GM21576 (cell line): ENCODE data around the gene GPR162.
A peak's percentile ranks its signal among the peaks of the same experiment; 100 is the strongest.

Experiments used
- ATAC-seq: cut with Tn5 transposase; IDR thresholded peaks from one replicate; pipeline ENCODE4 v1.9.1; 2021; ENCODE audit warnings: mild to moderate bottlenecking, moderate library complexity; ENCODE audit not compliant: unreplicated experiment

The GPR162 gene

GRCh38 chr12:6822426-6823135 lies 960 bp downstream of the GPR162 start:
- ATAC-seq = no peak

- ATAC-seq = no peak
Observed at GRCh38 chr12:6823182-6824084, 1.8 kb downstream of the GPR162 start.

GRCh38 chr12:6824085-6824775 lies 2.6 kb downstream of the GPR162 start:
- ATAC-seq = no peak

- no peak for ATAC-seq
Observed at GRCh38 chr12:6824901-6825381, 3.3 kb downstream of the GPR162 start.

DNA sequence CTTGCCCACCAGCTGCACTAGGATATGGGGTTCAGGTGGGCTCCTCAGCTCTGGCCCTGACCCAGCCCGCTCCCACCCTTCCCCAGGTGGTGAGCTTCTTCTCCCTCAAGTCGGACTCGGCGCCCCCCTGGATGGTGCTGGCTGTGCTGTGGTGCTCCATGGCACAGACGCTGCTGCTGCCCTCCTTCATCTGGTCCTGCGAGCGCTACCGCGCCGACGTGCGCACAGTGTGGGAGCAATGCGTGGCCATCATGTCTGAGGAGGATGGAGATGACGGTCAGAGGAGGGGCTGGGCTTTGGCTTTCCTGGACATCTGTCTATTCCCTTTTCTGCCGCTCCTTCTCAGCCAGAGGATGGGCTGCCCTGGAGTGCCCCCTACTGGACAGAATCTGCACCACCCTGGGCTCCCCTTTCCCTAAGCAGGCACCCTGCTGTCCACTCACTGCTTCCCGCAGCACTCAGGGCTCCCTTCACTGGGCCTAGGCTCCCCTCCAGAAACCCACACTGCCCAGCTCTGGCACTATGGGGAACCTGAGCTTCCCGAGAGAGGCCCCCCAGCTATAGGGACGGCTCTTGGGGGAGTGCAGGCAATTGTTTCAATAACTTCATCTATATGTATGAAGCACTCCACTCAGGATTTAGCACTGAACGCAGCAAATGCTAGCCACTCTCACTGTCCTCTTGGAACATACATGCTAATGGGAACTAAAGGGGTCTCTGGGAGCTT lies 3.9 kb downstream of the GPR162 start:
- ATAC-seq = peak; percentile 50

DNA sequence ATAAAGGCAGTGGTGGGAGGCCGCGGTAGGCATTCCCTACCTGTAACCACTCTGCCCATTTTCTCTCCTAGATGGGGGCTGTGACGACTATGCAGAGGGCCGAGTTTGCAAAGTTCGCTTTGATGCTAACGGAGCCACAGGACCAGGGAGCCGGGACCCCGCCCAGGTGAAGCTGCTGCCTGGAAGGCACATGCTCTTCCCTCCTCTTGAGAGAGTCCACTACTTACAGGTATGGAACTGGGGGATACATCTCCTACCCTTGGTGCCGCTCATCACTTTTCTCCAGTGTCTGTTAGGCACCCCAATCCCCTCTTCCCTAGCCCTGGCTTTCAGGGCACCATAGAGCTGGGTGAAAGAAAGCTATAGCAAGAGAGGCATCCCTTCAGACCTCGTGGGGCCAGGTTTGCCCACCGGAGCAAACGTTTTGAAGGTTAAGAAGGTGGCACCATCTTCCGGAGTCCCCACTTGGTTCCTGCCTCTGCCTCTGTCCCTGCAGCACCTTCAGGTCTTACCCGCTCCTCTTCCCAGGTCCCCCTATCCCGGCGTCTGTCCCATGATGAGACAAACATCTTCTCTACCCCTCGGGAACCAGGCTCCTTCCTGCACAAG lies 4.6 kb downstream of the GPR162 start:
- no peak for ATAC-seq

DNA sequence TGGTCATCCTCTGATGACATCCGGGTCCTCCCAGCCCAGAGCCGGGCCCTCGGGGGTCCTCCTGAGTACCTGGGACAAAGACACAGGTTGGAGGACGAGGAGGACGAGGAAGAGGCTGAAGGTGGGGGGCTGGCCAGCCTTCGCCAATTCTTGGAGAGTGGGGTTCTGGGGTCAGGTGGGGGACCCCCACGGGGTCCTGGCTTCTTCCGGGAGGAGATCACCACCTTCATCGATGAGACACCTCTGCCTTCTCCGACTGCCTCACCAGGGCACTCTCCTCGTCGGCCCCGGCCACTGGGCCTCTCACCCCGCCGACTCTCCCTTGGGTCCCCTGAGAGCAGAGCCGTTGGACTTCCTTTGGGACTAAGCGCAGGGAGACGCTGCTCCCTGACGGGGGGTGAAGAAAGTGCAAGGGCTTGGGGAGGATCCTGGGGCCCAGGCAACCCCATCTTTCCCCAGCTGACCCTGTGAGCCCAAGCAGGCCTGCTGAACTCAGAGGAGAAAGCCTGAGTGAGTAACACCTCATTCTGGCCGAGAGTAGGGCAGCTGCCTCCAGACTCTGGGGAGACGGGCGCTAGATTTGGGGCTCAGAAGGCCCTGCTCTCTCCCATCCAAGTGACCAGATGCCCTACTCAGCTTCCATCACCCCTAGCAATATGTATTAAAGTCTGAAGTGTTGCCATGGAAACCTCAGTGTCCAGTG lies 5.3 kb downstream of the GPR162 start:
- no peak for ATAC-seq

DNA sequence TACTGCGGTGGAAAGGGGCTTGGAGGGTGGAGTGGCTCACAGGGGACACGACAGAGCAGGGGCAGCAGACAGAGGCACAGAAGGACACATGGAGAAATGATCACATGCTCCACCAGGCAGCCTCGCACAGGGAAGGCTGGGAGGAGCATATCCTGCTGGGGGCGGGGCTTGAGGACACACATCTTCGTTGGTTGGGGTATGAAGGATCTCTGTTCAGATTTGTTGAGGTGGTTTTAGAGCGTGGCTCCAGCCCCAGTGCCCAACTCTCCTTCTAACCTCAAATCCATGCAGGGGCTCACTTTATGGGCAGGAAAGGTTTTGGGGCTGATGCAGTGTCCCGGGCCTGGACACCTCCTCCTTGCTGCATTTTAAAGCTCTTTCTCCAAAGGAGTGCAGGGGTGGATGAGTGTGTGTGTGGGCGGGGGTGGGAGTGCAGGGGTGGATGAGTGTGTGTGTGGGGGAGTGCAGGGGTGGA lies 5.9 kb downstream of the GPR162 start:
- no peak for ATAC-seq

DNA sequence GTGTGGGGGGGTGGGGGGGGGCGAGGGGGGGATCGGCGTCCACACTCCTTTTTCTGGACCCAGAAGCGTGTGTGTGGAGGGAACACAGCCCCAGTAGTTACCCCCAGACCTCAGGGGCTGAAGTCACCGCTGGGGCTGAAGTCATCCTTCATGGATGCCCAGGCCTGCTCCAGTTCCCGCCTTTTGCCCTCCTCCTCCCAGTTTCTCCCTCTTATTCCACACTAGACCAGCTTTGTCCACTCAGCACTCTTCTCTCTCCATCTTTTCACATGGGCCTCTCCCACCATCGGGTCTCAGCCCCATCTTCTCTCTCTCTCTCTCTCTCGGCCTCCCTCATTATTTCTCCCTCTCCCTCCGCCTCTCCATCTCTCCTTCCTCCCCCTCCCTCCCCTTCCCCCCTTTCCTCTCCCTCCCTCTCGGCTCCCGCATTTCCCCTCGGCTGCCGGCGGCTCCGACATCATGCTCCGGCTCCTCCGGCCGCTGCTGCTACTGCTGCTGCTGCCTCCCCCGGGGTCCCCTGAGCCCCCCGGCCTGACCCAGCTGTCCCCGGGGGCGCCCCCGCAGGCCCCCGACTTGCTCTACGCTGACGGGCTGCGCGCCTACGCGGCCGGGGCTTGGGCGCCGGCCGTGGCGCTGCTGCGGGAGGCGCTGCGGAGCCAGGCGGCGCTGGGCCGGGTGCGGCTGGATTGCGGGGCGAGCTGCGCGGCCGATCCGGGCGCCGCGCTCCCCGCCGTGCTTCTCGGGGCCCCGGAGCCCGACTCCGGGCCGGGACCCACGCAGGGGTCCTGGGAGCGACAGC lies 6.6 kb downstream of the GPR162 start, which contains the start of gene P3H3:
TSS of gene P3H3 (plus strand) at position 426 of the 799 bp plus-strand sequence. CDS start at position 460, 34 bp downstream.
- no peak for ATAC-seq

DNA sequence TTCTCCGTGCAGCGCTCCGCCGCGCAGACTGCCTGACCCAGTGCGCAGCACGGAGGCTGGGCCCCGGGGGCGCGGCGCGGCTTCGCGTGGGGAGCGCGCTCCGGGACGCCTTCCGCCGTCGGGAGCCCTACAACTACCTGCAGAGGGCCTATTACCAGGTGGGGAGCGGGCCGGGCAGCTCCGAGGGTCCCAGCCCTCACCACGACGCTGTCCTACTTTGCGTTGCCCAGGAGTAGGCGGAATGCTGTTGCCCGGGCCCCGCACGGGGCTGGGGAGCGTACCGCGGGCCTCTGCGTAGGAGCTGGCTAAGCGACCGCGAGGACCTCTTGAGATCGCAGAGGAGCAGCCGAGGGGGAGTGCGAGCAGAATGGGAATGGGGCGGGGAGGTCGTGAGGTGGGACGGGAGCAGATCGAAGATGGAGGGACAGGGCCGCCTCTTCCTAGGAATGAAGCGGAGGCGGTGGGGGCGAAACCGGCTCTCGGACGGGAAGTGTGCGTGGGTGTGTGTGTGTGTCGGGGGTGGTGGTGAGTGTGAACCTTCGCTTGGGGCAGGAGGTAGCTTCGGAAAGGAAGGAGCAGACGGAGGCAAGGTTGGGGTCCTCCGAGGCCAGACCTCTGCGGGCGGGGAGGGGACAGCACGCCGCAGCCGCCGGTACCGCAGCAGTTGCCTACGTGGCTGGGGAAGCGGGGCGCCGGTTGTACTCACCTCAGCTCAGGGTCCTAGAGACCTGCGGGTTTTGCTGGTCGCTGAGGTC lies 7.3 kb downstream of the GPR162 start:
- ATAC-seq = no peak

- ATAC-seq = no peak
Observed at GRCh38 chr12:6829536-6830220, 8.1 kb downstream of the GPR162 start.

DNA sequence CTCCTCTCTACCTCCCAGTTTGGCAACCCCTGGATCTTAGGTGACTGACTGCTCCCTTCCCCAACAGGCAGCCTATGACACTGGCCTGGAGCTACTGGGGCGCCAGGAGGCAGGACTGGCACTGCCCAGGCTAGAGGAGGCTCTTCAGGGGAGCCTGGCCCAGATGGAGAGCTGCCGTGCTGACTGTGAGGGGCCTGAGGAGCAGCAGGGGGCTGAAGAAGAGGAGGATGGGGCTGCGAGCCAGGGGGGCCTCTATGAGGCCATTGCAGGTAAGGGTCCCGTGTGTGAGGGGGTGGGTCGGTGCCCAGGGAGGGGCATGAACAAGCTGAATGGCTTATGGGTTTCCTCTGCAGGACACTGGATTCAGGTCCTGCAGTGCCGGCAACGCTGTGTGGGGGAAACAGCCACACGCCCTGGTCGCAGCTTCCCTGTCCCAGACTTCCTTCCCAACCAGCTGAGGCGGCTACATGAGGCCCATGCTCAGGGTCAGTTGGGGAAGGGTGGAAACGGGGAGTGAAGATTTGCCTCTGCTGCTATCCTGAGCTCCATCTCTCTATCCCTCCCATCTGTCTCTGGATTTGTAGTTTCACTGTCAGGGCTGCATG lies 8.8 kb downstream of the GPR162 start:
- no peak for ATAC-seq

DNA sequence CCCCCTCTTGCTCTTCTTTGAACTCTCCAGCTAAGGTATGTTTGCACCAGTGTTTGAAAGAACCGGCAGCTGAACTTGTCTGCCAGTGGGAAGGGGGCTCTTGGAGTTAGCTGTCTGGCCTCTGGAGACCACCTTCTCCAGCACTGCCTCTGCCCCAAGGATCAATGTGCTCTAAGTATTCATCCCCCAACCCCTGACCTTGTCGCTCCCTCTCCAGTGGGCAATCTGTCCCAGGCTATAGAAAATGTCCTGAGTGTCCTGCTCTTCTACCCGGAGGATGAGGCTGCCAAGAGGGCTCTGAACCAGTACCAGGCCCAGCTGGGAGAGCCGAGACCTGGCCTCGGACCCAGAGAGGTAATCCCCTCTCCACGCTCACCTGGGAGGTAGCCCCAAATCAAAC lies 9.4 kb downstream of the GPR162 start:
- ATAC-seq = no peak

DNA sequence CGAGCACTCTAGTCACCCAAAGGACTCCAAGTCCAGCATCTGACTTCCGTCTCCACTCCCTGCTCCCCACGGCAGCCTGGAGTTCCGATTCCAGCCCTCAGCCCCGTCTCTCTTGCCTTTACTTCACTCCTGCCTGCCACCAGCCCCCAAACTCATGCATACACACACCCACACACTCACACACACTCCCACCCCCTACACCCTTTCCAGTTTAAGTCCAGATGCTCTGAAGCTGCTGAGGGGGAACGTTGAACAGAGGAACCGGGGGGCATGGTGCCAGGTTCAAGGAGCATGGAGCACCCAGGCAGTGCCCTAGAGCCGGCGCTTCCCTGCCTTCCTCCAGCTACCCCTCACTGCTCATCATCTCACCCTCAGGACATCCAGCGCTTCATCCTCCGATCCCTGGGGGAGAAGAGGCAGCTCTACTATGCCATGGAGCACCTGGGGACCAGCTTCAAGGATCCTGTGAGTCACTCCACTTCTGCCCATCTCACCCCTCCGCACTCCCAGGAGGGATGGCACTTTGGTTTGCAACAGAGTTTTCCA lies 9.9 kb downstream of the GPR162 start:
- no peak for ATAC-seq

GRCh38 chr12:6832125-6832524 lies 10.5 kb downstream of the GPR162 start:
- ATAC-seq = no peak

DNA sequence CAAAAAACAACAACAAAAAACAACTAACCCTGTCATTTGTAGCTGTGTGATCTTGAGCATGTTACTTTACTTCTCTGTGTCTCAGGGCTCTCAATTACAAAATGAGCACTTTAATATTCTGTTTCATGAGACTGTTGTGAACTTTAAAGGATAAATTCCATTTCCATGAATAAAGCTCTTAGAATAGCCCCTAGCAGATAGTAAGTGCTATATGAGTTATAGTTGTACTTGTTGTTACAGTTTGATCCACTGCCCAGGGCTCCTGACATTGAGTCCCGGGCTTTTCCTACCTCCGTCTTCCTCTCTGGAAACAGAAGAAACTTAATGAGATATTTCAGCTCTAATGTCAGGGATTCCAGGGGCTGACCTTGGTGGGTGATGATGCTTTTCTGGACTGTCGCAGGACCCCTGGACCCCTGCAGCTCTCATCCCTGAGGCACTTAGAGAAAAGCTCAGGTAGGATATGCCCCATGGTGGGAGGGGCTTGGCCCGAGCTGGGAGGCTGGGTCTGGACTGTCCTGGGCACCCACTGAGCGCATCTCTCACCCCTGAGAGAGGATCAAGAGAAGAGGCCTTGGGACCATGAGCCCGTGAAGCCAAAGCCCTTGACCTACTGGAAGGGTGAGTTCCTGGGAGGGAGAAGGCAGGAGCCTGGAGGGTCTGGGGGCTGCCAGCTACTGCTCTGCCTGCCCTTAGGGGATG lies 11.7 kb downstream of the GPR162 start:
- no peak for ATAC-seq
